HG03039 (cell line): ENCODE results near the gene GGT7.
"Not testable (repeated sequence)": the region's sequence is repeated elsewhere in the genome, so short reads cannot be mapped to it uniquely, and the experiment has no call there.

Experiments used
- ATAC-seq: cut with Tn5 transposase; IDR thresholded peaks from one replicate; pipeline ENCODE4 v1.9.1; 2021; ENCODE audit warnings: mild to moderate bottlenecking, moderate library complexity; ENCODE audit not compliant: unreplicated experiment

The GGT7 gene

DNA sequence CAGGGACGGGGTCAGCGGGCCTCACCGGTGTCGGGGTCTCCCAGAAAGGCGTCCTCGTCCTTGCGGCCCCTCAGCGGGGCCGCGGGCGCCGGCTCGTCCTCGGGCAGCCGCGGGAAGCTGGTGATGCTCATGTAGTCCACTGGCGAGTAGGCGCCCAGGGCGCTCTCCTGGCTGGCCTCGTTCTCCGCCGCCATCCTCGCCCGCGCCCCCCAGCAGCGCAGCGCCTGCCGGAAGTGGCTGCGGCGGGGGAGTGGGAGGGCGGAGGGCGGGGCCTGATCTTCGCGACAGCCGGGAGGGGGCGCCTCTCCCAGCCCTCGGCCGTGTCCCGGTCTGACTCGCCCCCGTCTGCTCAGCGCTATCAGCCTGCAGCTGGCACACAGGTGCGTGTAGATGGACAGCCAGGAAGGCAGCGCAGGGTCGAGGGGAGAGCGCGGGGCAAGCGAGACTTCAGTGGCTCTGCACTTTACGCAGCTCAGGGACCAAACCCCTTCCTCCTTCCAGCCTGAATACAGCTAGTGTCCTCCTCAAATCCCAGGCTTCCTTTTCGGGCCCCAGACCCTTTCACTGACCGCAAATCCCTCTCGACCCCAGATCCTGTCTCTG lies at the start of gene GGT7:
TSS of gene GGT7 (minus strand) at position 235 of the 603 bp plus-strand sequence. CDS start at position 194, 41 bp downstream.
- no peak for ATAC-seq

GRCh38 chr20:34921436-34921835 lies 48.8 kb upstream of the GGT7 start:
- no peak for ATAC-seq

- ATAC-seq, result no peak
Measured at GRCh38 chr20:34920055-34920454, 47.4 kb upstream of the GGT7 start.

DNA sequence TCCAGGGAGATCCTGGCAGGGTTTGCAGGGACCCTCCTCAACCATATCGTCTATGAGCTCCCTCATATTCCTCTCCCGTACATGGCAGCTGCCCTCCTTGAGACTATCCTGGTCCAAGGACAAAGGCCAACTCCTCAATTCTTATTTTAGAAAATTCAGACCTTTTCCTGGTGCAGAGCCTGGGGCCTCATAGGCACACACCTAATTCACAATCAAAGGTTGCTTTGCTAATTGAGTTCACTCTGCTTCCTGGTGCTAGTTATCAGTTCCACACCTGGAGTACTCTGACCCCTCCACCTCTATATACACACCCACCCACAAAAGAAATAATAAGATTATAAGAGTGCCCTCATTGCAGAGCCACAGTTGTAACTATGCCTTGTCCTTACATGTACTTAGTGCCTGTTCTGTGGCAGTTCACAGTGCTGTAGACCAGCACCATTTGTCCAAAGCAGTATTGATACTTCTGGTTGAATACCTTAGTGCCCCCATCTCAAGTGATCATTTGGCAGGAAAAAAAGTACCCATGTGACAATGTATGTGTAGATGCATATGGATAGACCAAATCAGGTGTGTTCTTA lies 44.2 kb upstream of the GGT7 start:
- ATAC-seq, result no peak

DNA sequence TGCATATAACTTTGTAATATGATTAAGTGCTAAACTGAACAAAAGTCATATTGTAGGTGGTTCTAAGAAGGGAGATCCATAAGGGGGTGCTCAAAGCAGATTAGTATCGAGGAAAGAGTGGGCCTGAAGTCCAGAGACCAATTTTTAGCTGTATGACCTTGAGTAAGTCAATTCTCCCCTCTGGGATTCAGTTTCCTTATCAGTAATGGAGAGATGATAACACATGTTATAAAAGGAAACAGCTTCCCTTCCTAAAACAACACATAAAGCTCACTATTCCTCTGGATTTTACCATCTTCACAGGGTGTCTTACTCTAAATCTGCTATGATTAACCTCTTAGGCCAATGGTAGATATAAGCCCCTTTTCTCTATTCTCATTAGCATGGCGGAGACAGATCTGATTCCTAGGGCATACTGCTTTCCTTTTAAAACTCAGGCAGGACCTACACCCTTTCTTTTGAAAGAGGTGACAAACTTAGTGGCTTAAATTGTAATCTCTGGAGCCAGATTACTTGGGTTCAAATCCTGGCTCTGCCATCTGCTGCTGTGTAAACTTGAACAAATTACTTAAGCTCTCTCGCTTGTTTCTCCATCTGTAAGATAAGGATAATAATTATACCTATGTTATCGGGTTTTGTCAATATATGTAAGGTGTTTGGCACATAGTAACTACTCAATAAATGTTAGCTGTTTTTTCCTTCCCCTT lies 43.2 kb upstream of the GGT7 start:
- no peak for ATAC-seq

DNA sequence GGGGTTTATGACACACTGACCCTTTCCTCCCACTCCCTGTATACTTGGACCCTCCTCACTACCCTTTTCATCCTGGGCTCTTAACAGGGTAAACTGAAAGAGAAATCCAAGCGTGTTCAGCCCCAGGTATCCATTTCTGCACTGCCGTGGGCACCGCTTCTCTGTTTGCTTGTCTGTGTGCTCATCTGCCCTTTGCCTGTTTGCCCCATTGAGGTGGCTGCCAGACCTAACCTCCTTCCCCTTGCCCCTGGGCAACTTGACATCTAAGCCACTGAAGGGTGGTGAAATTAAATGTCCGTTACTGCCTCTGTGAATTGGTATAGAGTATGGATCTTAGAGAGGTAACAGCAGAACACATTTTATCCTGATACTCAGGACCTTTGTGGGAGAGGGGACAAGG lies 42.5 kb upstream of the GGT7 start:
- no peak for ATAC-seq

DNA sequence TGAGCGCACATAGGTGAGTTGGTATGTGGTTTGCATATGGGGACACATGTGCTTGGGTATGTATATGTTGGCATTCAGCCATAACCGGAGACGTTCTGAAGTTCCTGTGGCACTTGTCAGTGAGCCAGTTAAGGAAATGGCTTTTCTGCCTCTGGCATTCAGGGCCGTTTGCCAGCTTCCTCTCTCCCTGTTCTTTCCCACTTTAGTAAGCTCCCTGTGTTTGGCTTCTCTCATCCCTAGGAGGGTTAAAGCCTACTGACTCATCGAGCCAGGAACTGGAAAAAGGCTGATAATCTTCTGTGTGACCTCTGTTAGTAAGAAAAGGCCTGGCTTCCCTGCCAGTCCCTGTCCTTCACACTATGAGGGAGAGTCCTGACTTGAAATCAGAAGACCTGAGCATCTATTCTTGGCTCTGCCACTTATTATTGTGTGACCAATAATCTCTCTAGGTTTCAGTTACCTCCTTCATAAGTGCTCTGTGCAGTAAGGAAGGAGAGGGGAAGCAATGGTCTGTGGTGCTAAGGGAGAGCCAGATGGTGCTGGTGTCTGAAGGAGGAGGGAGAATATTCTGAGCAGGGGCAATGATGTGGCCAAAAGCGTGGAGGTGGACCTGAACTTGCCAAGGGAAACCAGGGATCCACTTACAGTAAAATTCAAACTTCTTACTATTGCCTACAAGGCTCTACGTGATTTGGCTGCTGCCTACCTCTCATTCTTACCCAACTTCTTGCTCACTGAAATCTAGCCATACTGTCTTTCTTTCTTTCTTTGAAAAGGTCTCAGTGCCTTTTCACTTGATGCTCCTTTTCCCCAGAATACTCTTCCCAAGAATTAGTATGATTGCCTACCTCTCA lies 35.2 kb upstream of the GGT7 start:
- ATAC-seq, result no peak

DNA sequence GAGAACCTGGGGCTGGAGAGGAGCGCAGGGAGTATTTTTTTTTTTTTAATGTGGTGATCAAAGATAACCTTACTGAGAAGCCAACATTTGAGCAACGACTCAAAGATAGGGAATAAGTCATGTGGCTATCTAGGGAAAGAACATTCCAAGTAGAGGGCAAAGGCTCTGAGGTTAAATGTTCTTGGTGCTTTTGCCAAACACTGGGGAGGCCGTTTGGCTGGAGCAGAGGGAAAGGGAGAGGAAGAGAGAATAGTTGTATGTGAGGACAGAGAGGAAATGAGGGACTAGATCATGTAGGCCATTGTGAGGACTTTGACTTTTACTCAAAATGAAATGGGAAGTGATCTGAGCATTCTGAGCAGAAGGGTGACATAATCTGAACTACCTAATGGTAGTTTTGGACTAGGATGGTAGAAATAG lies 31.6 kb upstream of the GGT7 start:
- ATAC-seq, result no peak

- not testable (repeated sequence) for ATAC-seq
Measured at GRCh38 chr20:34898731-34899130, 26.1 kb upstream of the GGT7 start.

DNA sequence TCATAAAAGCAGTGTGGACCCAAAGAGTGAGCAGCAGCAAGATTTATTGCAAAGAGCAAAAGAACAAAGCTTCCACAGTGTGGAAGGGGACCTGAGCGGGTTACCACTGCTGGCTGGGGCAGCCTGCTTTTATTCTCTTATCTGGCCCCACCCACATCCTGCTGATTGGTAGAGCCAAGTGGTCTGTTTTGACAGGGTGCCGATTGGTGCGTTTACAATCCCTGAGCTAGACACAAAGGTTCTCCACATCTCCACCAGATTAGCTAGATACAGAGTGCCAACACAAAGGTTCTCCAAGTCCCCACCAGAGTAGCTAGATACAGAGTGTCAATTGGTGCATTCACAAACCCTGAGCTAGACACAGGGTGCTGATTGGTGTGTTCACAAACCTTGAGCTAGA lies 25.5 kb upstream of the GGT7 start:
- ATAC-seq, result not testable (repeated sequence)

DNA sequence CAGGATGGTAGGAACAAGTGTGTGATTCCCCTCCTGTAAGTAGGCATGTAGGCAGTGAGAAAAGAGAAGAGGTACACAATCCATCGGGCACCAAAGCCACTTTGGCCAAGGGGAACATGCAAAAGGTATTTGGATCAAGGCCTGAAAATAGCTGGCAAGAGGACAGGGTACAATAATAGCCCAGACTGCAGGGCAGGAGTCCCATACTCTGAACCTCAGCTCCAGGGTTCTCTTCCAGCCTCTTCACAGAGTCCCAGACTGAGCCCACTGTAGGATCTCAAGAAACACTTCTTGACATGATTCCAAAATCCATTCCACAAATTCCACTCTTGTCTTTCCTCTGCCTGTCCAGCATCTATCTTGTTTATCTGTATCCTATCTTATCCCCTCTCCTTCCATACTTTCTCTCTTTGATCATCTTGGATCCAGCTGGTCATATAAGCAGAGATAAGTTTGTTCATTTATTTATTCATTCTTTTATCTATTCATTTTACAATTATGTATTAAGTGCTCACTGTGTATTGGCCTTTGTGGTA lies 23.5 kb upstream of the GGT7 start:
- no peak for ATAC-seq

DNA sequence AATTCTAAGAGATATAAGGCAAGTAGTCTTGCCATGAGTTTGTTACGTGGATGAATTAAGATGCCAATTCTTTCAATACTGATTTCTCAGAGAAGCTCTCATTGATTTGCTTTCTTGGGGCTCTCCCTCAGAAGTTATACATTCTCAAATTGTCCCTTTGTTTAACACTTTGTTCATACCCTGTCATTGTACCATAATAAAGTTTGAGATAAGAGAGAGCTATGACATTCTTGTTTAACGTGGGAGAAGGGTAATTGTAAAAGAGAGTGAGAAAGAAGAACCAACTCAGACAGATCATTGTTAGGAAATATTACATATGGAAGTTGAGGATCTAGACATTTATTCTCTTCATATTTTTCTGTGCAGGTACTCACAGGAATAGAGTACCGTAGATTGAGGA lies 22.8 kb upstream of the GGT7 start:
- ATAC-seq, result no peak

DNA sequence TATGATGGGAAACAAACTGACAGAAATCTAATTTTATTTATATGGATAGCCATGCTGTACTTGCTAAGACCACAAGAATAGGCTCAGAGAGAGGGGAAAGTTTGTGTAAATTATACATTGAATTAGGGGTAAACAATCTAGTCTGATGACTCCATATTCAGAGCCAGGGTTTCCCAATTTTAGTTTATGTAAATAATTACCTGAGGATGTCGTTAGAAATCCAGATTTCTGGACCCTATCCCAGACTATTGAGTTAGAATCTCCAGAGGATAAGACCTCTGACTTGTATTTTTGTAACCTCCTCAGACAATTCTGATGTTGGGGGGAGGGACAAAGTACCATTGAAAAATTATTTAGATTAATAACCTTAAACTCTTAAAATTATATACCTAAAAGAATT lies 22.1 kb upstream of the GGT7 start:
- ATAC-seq, result no peak

- no peak for ATAC-seq
Measured at GRCh38 chr20:34892671-34893070, 20.0 kb upstream of the GGT7 start.

DNA sequence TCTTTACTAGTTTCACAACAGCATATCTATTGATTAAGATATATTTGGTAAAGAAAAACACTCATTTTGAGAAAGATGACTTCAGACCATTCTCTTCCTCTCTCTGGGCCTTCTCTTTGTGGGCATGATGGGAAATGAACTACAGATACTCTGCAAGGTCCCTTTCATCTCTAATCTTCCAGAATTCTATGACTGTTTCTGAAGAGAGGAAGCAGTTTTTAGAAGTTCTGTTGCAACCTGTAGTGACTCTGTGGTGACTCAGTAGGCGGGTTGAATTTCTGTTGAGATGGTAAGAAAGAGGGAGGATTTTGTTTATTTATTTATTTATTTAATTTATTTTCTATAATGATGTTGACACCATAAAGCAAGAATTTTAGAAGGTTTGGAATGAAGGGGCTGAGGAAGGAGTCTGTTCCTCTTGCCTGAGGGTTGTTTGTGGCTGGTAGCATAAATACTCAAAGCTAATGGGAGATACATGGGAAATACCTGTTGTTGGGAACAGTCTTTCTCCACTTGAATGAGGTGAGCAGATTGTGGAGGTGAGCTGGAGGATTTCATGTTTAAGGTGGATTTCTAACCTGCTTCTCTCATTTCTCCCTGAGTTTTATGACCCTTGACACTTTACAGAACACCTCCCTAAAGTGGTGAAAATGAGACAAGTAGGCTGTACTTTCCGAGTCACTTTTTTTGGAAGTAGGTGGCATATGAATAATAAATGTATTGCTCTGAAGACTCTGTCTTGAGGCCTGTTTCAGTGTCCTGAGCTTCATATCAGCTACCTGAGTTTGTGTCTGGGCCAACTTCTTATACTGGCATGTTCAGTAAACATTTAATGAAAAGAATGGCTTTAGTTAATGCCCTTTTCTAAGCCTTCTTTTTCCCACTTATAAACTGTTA lies 18.8 kb upstream of the GGT7 start:
- no peak for ATAC-seq

GRCh38 chr20:34888468-34888867 lies 15.8 kb upstream of the GGT7 start:
- ATAC-seq, result no peak

DNA sequence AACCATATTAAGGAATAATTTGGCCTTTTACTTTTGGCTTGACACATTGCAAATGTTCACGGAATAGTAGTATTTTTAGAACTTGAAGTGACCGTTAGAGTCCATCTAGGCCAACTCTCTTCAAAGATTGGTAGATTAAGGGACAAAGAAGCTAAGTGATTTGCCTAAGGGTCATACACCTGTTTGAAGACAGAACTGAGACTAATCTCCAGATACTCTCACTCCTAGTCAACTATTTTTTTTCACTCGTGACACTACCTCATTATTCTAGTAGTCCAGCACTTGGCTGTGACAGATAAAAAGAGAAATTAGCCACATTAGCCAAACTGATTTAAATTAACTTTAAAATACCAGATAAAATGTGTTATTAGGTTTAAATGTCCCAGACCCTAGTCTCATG lies 14.4 kb upstream of the GGT7 start:
- ATAC-seq, result no peak

- ATAC-seq, result no peak
Measured at GRCh38 chr20:34886122-34886521, 13.5 kb upstream of the GGT7 start.

GRCh38 chr20:34884260-34884659 lies 11.6 kb upstream of the GGT7 start:
- ATAC-seq, result no peak

- no peak for ATAC-seq
Measured at GRCh38 chr20:34883809-34884208, 11.2 kb upstream of the GGT7 start.
